Hepatocyte (in vitro differentiated cells): ENCODE results near the gene C8G. TPM values are rescaled to one million over a fixed set of nuclear protein-coding genes. Genes with fewer than 3 reads are reported as not detected.

Source experiments
- DNase-seq: peaks from one replicate; pipeline ENCODE4 v3.0.0-alpha.2; 2016; ENCODE audit warnings: low spot score
- H2AFZ ChIP-seq: fragments of 200-600 bp; sonication (generic); 2 replicates; pipeline ENCODE4 v1.6.0; 2016; ENCODE audit warnings: antibody characterized with exemption, mild to moderate bottlenecking
- H3K27ac ChIP-seq: fragments of 200-600 bp; sonication (generic); 2 replicates; pipeline ENCODE4 v1.5.1; 2016; ENCODE audit warnings: mild to moderate bottlenecking
- H3K27me3 ChIP-seq: fragments of 200-600 bp; sonication (generic); 2 replicates; pipeline ENCODE4 v1.6.1; 2016
- H3K36me3 ChIP-seq: fragments of 200-600 bp; sonication (generic); replicated peaks from 2 replicates; pipeline ENCODE4 v1.5.1; 2016; ENCODE audit warnings: low read depth; ENCODE audit not compliant: insufficient read depth
- H3K4me1 ChIP-seq: fragments of 200-600 bp; sonication (generic); 2 replicates; pipeline ENCODE4 v1.5.1; 2016; ENCODE audit warnings: mild to moderate bottlenecking, moderate library complexity; ENCODE audit not compliant: insufficient read depth
- H3K4me2 ChIP-seq: fragments of 200-600 bp; sonication (generic); 2 replicates; pipeline ENCODE4 v1.6.0; 2016
- H3K4me3 ChIP-seq: fragments of 200-600 bp; sonication (generic); 2 replicates; pipeline ENCODE4 v1.5.1; 2016; ENCODE audit warnings: mild to moderate bottlenecking
- H3K79me2 ChIP-seq: fragments of 200-600 bp; sonication (generic); 2 replicates; pipeline ENCODE4 v1.6.0; 2017; ENCODE audit warnings: mild to moderate bottlenecking
- H3K9me2 ChIP-seq: fragments of 200-600 bp; sonication (generic); replicated peaks from 2 replicates; pipeline ENCODE4 v1.6.0; 2017; ENCODE audit warnings: mild to moderate bottlenecking; ENCODE audit not compliant: insufficient read depth
- H3K9me3 ChIP-seq: fragments of 200-600 bp; sonication (generic); 2 replicates; pipeline ENCODE4 v1.5.1; 2016; ENCODE audit warnings: low read depth, mild to moderate bottlenecking
- H4K20me1 ChIP-seq: fragments of 200-600 bp; sonication (generic); 2 replicates; pipeline ENCODE4 v1.6.0; 2016; ENCODE audit warnings: mild to moderate bottlenecking; ENCODE audit not compliant: insufficient read depth, poor library complexity, severe bottlenecking
- CTCF ChIP-seq: fragments of 200-600 bp; sonication (generic); IDR thresholded peaks from 2 replicates; pipeline ENCODE4 v1.5.1; 2016; ENCODE audit warnings: antibody characterized with exemption, mild to moderate bottlenecking; ENCODE audit not compliant: poor library complexity
- EZH2 ChIP-seq: fragments of 200-600 bp; sonication (generic); IDR thresholded peaks from 2 replicates; pipeline ENCODE4 v1.6.1; 2016; ENCODE audit warnings: antibody characterized with exemption, mild to moderate bottlenecking, borderline replicate concordance
- EZH2phosphoT487 ChIP-seq: fragments of 200-600 bp; sonication (generic); IDR thresholded peaks from one replicate; pipeline ENCODE4 v1.6.1; 2018; ENCODE audit warnings: antibody characterized with exemption, mild to moderate bottlenecking, low read depth, moderate library complexity; ENCODE audit not compliant: unreplicated experiment, severe bottlenecking
- WGBS: methylation state at CpG from one replicate; pipeline ENCODE4 v1.1.6; 2016; ENCODE audit warnings: low lambda C conversion rate; ENCODE audit errors: missing lambda C conversion rate; 5-methylcytosine and 5-hydroxymethylcytosine counted together
- polyA plus RNA-seq: library from polyadenylated mRNA; unstranded; fragments of >200 nt; fragmentation: Nextera tagmentation; extraction: Ambion mirVana; gene quantifications from 2 replicates; pipeline ENCODE4 v1.2.1, GENCODE V29; 2016
- total RNA-seq: library from RNA; depleted of rRNA; stranded (reverse); fragments of >200 nt; gene quantifications from 2 replicates; pipeline ENCODE4 v1.2.3, GENCODE V29; 2014

The C8G gene
- total and polyA plus RNA-seq, 2 experiments from 2014 or later: 5.7 to 15.4 TPM

- Histone ChIP-seq H3K4me2 (no peak overlapping the region), H3K27me3 (no peaks in the 10 kb centered on the region), H3K4me1 (no peaks in the 10 kb centered on the region), H3K9me2 (no peaks in the 10 kb centered on the region), H4K20me1 (no peaks in the 10 kb centered on the region), H2AFZ (no peak overlapping the region), H3K4me3 (no peak overlapping the region), H3K9me3 (no peaks in the 10 kb centered on the region), H3K27ac (no peak overlapping the region), H3K36me3 (no peaks in the 10 kb centered on the region), H3K79me2 (no peaks in the 10 kb centered on the region)
- WGBS: 90% methylated on average over 4 of the region's 4 CpGs
- TF ChIP-seq EZH2 (no peak), EZH2phosphoT487 (no peak), CTCF (no peak)
- DNase-seq: no peak
Observed at GRCh38 chr9:136956604-136957003, 11.6 kb downstream of the C8G start.

DNA sequence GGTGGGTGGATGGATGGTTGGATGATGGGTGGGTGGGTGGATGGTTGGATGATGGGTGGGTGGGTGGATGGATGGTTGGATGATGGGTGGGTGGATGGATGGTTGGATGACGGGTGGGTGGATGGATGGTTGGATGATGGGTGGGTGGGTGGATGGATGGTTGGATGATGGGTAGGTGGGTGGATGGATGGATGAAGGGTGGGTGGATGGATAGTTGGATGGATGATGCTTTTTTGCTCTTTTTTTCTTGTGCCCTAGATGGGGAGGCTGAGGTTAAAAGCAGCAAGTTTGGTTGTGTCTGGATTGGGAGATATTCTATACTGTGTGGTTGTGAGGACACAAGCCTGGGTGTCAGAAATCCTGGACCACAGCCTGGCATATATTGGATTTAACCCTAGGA is 12.4 kb downstream of the C8G start:
- no peak overlapping the region for H3K27ac ChIP-seq
- H4K20me1 ChIP-seq: no peaks in the 10 kb centered on the region
- WGBS: no CpG with 5 or more reads among the region's 1 CpG
- H3K4me1 ChIP-seq: no peaks in the 10 kb centered on the region
- H3K9me3 ChIP-seq: no peaks in the 10 kb centered on the region
- no peak for TF ChIP-seq EZH2
- TF ChIP-seq EZH2phosphoT487: no peak
- TF ChIP-seq CTCF: no peak
- no peaks in the 10 kb centered on the region for H3K27me3 ChIP-seq
- DNase-seq: no peak
- no peaks in the 10 kb centered on the region for H3K36me3 ChIP-seq
- no peak overlapping the region for H3K4me3 ChIP-seq
- H3K9me2 ChIP-seq: no peaks in the 10 kb centered on the region
- no peak overlapping the region for H3K4me2 ChIP-seq
- no peak overlapping the region for H2AFZ ChIP-seq
- no peaks in the 10 kb centered on the region for H3K79me2 ChIP-seq

DNA sequence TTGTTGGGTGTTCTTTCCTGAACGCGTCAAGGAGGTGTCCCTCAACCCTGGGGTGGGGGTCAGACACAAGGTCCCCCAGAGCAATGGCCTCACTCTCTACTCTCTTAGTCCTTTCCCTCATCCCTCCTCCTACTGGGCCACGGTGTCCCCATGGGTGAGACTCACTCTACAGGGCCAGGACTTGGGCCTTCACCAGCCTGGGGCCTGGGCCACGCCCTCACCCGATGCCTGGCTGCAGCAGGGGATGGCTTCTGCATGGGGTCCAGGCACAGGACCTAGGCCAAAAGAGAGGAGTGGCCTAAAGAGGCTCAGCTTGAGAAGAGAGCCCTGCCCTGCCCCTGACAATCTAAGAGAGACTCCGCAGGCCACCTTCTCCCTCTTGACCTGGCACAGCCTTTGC is 12.9 kb downstream of the C8G start:
- Histone ChIP-seq H3K36me3 (no peaks in the 10 kb centered on the region), H3K27ac (no peak overlapping the region), H3K79me2 (no peaks in the 10 kb centered on the region), H3K4me3 (no peak overlapping the region), H3K9me2 (no peaks in the 10 kb centered on the region), H3K4me1 (no peaks in the 10 kb centered on the region), H3K9me3 (no peaks in the 10 kb centered on the region), H4K20me1 (no peaks in the 10 kb centered on the region), H2AFZ (no peak overlapping the region), H3K4me2 (no peak overlapping the region), H3K27me3 (no peaks in the 10 kb centered on the region)
- TF ChIP-seq CTCF (no peak), EZH2 (no peak), EZH2phosphoT487 (no peak)
- WGBS: 94% methylated on average over 6 of the region's 6 CpGs
- DNase-seq: no peak

DNA sequence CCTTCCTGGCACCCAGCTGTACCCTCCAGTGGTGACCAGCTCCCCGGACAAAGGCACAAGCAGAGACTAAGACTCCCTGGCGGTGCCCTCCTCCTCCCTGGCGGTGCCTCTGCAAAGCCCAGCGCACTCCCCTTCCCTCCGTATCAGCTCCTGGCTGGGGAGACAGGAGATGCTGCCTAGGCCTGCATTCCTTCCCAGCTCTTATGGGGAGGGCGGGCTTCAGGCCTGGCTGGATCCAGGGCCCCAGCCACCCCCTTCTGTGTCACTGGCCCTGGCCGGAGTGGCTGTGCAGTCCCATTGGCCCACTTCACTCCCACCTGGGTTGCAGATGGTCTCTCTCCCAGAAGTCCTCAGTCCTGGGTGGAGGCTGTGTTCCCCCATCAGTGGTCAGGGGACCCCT is 13.4 kb downstream of the C8G start:
- Histone ChIP-seq H3K36me3 (no peaks in the 10 kb centered on the region), H3K27ac (no peak overlapping the region), H3K4me3 (no peak overlapping the region), H2AFZ (no peak overlapping the region), H3K27me3 (no peaks in the 10 kb centered on the region), H3K9me3 (no peaks in the 10 kb centered on the region), H3K79me2 (no peaks in the 10 kb centered on the region), H4K20me1 (no peaks in the 10 kb centered on the region), H3K4me1 (no peaks in the 10 kb centered on the region), H3K4me2 (no peak overlapping the region), H3K9me2 (no peaks in the 10 kb centered on the region)
- no peak for DNase-seq
- WGBS: 97% methylated on average over 7 of the region's 7 CpGs
- TF ChIP-seq CTCF (no peak), EZH2phosphoT487 (no peak), EZH2 (no peak)
